WTC11 (cell line): Measurements from ENCODE around the gene BICD2. TPM values are rescaled to one million over a fixed set of nuclear protein-coding genes. Genes with fewer than 3 reads are reported as not detected.

Experiments used
- ATAC-seq: fragments of 200-7000 bp; cut with Tn5 transposase; 2 replicates; pipeline ENCODE4 v1.10.0; 2021; ENCODE audit warnings: mild to moderate bottlenecking, moderate library complexity
- CTCF ChIA-PET: fragments of 300-600 bp; sonication (Branson Sonifier 250); formaldehyde crosslinking; loops from one replicate; lab custom pipeline; 2021; ENCODE audit warnings: antibody characterized with exemption; lab: Charles Lee
- POLR2A ChIA-PET: fragments of 350-600 bp; sonication (Branson Sonifier 250); formaldehyde crosslinking; loops from one replicate; lab custom pipeline; 2021; ENCODE audit warnings: antibody characterized with exemption; lab: Charles Lee
- DNase-seq: peaks from one replicate; pipeline ENCODE4 v3.0.0; 2021; ENCODE audit warnings: low spot score
- H3K27ac Mint-ChIP-seq: 2 replicates; pipeline ENCODE4 v1.8.0; 2021; ENCODE audit warnings: mixed read lengths
- H3K27me3 Mint-ChIP-seq: 2 replicates; pipeline ENCODE4 v1.8.0; 2021; ENCODE audit warnings: low read depth, mild to moderate bottlenecking, moderate library complexity, mixed read lengths
- H3K36me3 Mint-ChIP-seq: 2 replicates; pipeline ENCODE4 v1.8.0; 2021; ENCODE audit warnings: mixed read lengths
- H3K4me1 Mint-ChIP-seq: 2 replicates; pipeline ENCODE4 v1.8.0; 2022; ENCODE audit warnings: mixed read lengths
- H3K4me3 Mint-ChIP-seq: 2 replicates; pipeline ENCODE4 v1.8.0; 2021; ENCODE audit warnings: mild to moderate bottlenecking, moderate library complexity, mixed read lengths
- H3K9me3 Mint-ChIP-seq: 2 replicates; pipeline ENCODE4 v1.8.0; 2021; ENCODE audit warnings: mixed read lengths
- ESRRA ChIP-seq: sonication (generic); formaldehyde crosslinking; IDR thresholded peaks from 2 replicates; pipeline ENCODE4 v1.8.1; 2022; ENCODE audit warnings: mild to moderate bottlenecking, missing genetic modification reagents, borderline replicate concordance
- FOXK1 ChIP-seq: sonication (generic); formaldehyde crosslinking; IDR thresholded peaks from 2 replicates; pipeline ENCODE4 v1.8.0; 2022; ENCODE audit warnings: mild to moderate bottlenecking, moderate library complexity, missing genetic modification reagents
- IRF2 ChIP-seq: sonication (generic); formaldehyde crosslinking; IDR thresholded peaks from 2 replicates; pipeline ENCODE4 v1.8.0; 2022; ENCODE audit warnings: low read depth, missing genetic modification reagents, borderline replicate concordance
- KAT7 ChIP-seq: sonication (generic); formaldehyde crosslinking; IDR thresholded peaks from 2 replicates; pipeline ENCODE4 v1.8.1; 2023; ENCODE audit warnings: missing genetic modification reagents, mild to moderate bottlenecking, borderline replicate concordance
- MLX ChIP-seq: sonication (generic); formaldehyde crosslinking; IDR thresholded peaks from 2 replicates; pipeline ENCODE4 v1.8.1; 2023; ENCODE audit warnings: mild to moderate bottlenecking, missing genetic modification reagents, moderate library complexity
- RELA ChIP-seq: sonication (generic); formaldehyde crosslinking; IDR thresholded peaks from 2 replicates; pipeline ENCODE4 v1.8.1; 2022; ENCODE audit warnings: missing genetic modification reagents, mild to moderate bottlenecking, borderline replicate concordance
- SP1 ChIP-seq: sonication (generic); formaldehyde crosslinking; conservative IDR thresholded peaks from 2 replicates; pipeline ENCODE4 v1.8.1; 2022; ENCODE audit warnings: missing genetic modification reagents
- TEAD4 ChIP-seq: sonication (generic); formaldehyde crosslinking; IDR thresholded peaks from 2 replicates; pipeline ENCODE4 v1.8.0; 2022; ENCODE audit warnings: mild to moderate bottlenecking, missing genetic modification reagents
- TP53 ChIP-seq: sonication (generic); formaldehyde crosslinking; IDR thresholded peaks from 2 replicates; pipeline ENCODE4 v1.8.1; 2023; ENCODE audit warnings: mild to moderate bottlenecking, missing genetic modification reagents
- ZNF263 ChIP-seq: sonication (generic); formaldehyde crosslinking; IDR thresholded peaks from 2 replicates; pipeline ENCODE4 v1.8.1; 2022; ENCODE audit warnings: low read depth, mild to moderate bottlenecking, moderate library complexity, missing genetic modification reagents
- ZNF317 ChIP-seq: sonication (generic); formaldehyde crosslinking; IDR thresholded peaks from 2 replicates; pipeline ENCODE4 v1.8.1; 2023; ENCODE audit warnings: low read depth, mild to moderate bottlenecking, moderate library complexity, missing genetic modification reagents, borderline replicate concordance
- ZNF396 ChIP-seq: fragments of 250-450 bp; sonication (Bioruptor Pico); IDR thresholded peaks from 2 replicates; pipeline ENCODE4 v1.8.0; 2021; ENCODE audit warnings: mild to moderate bottlenecking, moderate library complexity, borderline replicate concordance
- total RNA-seq: library from RNA; stranded (reverse); gene quantifications from 3 replicates; pipeline ENCODE4 v1.2.3, GENCODE V29; 2021
- TF ChIP-seq, protein P1 (sequence below): fragments of 250-450 bp; sonication (Bioruptor Pico); conservative IDR thresholded peaks from 2 replicates; pipeline ENCODE4 v1.9.0; 2021; ENCODE audit warnings: mild to moderate bottlenecking
- TF ChIP-seq, protein P2 (sequence below): sonication (generic); formaldehyde crosslinking; IDR thresholded peaks from 2 replicates; pipeline ENCODE4 v1.8.1; 2023; ENCODE audit warnings: mild to moderate bottlenecking, missing genetic modification reagents
- TF ChIP-seq, protein P3 (sequence below): sonication (generic); formaldehyde crosslinking; IDR thresholded peaks from 2 replicates; pipeline ENCODE4 v1.8.1; 2022; ENCODE audit warnings: low read depth, missing genetic modification reagents, borderline replicate concordance
- TF ChIP-seq, protein P4 (sequence below): fragments of 250-450 bp; sonication (Bioruptor Pico); IDR thresholded peaks from 2 replicates; pipeline ENCODE4 v1.9.0; 2021; ENCODE audit warnings: mild to moderate bottlenecking

Gene BICD2
- total RNA-seq, 1 experiment from 2014 or later = 38.7 TPM

GRCh38 chr9:92774274-92774673 lies 9.6 kb upstream of the BICD2 start:
- Mint-ChIP-seq H3K4me3 (no peak overlapping the region), H3K4me1 (peaks cover 10% of the 10 kb centered on the region), H3K27ac (no peak overlapping the region; the same call in 1 of the 2 replicates), H3K27me3 (peaks cover 3% of the 10 kb centered on the region), H3K9me3 (peaks cover 7% of the 10 kb centered on the region), H3K36me3 (no peaks in the 10 kb centered on the region)
- ChIA-PET CTCF (no interaction called here), POLR2A (no interaction called here)
- TF ChIP-seq ZNF317 (CRISPR knock-in tag) = no peak
- TF ChIP-seq IRF2 (CRISPR knock-in tag) = no peak
- TF ChIP-seq, protein P1, sequence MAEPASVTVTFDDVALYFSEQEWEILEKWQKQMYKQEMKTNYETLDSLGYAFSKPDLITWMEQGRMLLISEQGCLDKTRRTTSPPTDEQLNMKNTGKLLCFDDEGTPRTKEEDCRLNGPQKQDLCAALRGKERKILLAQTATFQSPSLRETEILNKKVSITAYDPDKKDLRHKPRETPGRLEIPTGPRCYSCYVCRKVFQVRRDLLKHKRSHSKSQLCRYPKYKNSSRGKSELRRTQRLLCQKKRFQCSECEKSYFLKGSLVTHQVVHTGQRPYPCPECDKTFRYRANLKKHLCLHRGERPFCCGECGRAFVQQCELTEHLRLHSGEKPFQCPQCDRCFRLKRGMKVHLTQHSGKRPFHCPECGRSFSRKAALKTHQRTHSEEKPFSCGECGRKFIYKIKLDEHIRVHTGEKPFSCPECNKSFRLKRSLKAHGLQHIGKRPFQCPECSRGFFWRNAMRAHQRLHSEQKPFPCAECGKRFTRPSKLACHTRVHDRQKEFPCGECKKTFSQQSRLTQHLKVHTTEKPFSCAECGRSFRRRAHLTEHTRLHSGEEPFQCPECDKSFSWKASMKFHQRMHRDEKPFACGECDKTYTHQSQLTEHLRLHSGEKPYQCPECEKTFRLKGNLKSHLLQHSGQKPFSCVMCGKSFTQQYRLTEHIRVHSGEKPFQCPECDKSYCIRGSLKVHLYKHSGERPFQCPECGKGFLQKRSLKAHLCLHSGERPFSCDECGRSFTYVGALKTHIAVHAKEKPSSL (CRISPR knock-in tag) = no peak
- no peak for TF ChIP-seq KAT7 (CRISPR knock-in tag)
- TF ChIP-seq, protein P2, sequence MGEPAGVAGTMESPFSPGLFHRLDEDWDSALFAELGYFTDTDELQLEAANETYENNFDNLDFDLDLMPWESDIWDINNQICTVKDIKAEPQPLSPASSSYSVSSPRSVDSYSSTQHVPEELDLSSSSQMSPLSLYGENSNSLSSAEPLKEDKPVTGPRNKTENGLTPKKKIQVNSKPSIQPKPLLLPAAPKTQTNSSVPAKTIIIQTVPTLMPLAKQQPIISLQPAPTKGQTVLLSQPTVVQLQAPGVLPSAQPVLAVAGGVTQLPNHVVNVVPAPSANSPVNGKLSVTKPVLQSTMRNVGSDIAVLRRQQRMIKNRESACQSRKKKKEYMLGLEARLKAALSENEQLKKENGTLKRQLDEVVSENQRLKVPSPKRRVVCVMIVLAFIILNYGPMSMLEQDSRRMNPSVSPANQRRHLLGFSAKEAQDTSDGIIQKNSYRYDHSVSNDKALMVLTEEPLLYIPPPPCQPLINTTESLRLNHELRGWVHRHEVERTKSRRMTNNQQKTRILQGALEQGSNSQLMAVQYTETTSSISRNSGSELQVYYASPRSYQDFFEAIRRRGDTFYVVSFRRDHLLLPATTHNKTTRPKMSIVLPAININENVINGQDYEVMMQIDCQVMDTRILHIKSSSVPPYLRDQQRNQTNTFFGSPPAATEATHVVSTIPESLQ = no peak
- no peak for TF ChIP-seq ZNF396 (CRISPR knock-in tag)
- no peak for TF ChIP-seq TEAD4 (CRISPR knock-in tag)
- TF ChIP-seq, protein P3, sequence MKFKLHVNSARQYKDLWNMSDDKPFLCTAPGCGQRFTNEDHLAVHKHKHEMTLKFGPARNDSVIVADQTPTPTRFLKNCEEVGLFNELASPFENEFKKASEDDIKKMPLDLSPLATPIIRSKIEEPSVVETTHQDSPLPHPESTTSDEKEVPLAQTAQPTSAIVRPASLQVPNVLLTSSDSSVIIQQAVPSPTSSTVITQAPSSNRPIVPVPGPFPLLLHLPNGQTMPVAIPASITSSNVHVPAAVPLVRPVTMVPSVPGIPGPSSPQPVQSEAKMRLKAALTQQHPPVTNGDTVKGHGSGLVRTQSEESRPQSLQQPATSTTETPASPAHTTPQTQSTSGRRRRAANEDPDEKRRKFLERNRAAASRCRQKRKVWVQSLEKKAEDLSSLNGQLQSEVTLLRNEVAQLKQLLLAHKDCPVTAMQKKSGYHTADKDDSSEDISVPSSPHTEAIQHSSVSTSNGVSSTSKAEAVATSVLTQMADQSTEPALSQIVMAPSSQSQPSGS (CRISPR knock-in tag) = no peak
- DNase-seq (no peak), ATAC-seq (no peak)

DNA sequence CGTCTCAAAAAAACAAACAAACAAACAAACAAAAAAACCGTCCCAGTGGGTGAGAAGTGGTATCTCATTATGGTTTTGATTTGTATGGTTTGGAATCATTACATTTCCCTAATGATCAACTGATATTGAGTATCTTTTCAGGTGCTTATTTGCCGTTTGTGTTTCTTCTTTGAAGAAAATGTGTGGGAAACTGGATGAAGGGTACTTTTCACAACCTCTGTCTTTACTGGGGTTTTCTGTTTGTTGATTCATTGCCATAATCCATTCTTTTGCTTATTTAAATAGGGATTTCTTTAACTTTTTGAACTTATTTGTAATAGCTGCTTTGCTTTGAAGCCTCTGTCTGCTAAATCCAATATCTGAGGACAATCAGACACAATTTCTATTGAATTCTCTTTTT lies 9.2 kb upstream of the BICD2 start:
- Mint-ChIP-seq H3K4me3 (no peak overlapping the region), H3K36me3 (no peaks in the 10 kb centered on the region), H3K27ac (no peak overlapping the region), H3K9me3 (peaks cover 2% of the 10 kb centered on the region), H3K27me3 (peaks cover 3% of the 10 kb centered on the region), H3K4me1 (peaks cover 10% of the 10 kb centered on the region)
- ChIA-PET POLR2A (no interaction called here), CTCF (no interaction called here)
- ATAC-seq = no peak
- no peak for DNase-seq
- TF ChIP-seq FOXK1 (no peak), ZNF263 (CRISPR knock-in tag) (no peak), MLX (CRISPR knock-in tag) (no peak), RELA (CRISPR knock-in tag) (no peak)
- TF ChIP-seq, protein P4, sequence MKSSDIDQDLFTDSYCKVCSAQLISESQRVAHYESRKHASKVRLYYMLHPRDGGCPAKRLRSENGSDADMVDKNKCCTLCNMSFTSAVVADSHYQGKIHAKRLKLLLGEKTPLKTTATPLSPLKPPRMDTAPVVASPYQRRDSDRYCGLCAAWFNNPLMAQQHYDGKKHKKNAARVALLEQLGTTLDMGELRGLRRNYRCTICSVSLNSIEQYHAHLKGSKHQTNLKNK (CRISPR knock-in tag) = no peak

DNA sequence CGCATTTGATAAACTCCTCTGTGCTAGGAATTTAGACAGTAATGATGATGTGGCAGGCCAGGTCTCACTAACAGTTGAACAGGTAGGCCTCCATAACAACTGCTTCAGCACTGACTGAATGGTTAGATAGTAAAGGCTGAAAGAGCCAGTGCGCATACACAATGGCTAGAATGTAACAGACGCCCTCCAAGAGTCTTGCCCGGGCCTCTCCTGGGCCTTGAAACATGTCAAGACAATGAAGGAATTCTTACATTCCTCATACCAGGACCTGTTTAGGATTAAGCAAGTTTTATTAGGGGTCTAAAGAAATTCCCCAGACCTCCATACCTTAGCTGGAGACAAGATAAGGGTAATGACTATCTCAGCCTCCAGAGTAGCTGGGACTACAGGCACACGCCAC lies 6.7 kb upstream of the BICD2 start:
- POLR2A ChIA-PET = no interaction called here
- CTCF ChIA-PET = no interaction called here
- TF ChIP-seq ESRRA (CRISPR knock-in tag) (no peak), SP1 (CRISPR knock-in tag) (no peak), TP53 (CRISPR knock-in tag) (no peak)

More for the DNA sequence above, 6.7 kb upstream of the BICD2 start:
- Mint-ChIP-seq H3K9me3 (no peaks in the 10 kb centered on the region), H3K4me3 (no peak overlapping the region), H3K27me3 (peaks cover 3% of the 10 kb centered on the region; the same call in 1 of the 2 replicates), H3K36me3 (no peaks in the 10 kb centered on the region), H3K27ac (no peak overlapping the region), H3K4me1 (peaks cover 10% of the 10 kb centered on the region)
- no peak for ATAC-seq
- no peak for DNase-seq
